Panc1 (cell line): ENCODE results near the gene KDM1A. TPM values are rescaled to one million over a fixed set of nuclear protein-coding genes. Genes with fewer than 3 reads are reported as not detected.

Experiments used
- ATAC-seq: fragments of 200-7000 bp; cut with Tn5 transposase; 2 replicates; pipeline ENCODE4 v1.9.1; 2020; ENCODE audit warnings: mild to moderate bottlenecking, moderate library complexity
- BruUV-seq: library from RNA; stranded (reverse); fragments of 400-500 nt; replicated peaks from 2 replicates; lab custom pipeline; 2021; lab: Mats Ljungman, UMichigan
- CTCF ChIA-PET: fragments of 300-600 bp; sonication (Branson Sonifier 250); formaldehyde crosslinking; loops from one replicate; lab custom pipeline; 2022; ENCODE audit warnings: antibody characterized with exemption; lab: Charles Lee
- POLR2A ChIA-PET: fragments of 300-600 bp; sonication (Branson Sonifier 250); formaldehyde crosslinking; loops from one replicate; lab custom pipeline; 2022; ENCODE audit warnings: antibody characterized with exemption; lab: Charles Lee
- DNase-seq: peaks from one replicate; pipeline ENCODE4 v3.0.0-alpha.2; 2010; ENCODE audit warnings: low read depth, low spot score
- H3K27ac ChIP-seq: 2 replicates; pipeline ENCODE4 v1.5.1; 2011; ENCODE audit warnings: mild to moderate bottlenecking, low read length, inconsistent platforms
- H3K27me3 ChIP-seq: fragments of 200-500 bp; sonication (Bioruptor generic); 2 replicates; pipeline ENCODE4 v1.6.0; 2014; ENCODE audit warnings: low read length, inconsistent platforms; ENCODE audit not compliant: control insufficient read depth, insufficient read depth
- H3K36me3 ChIP-seq: fragments of 200-500 bp; sonication (Bioruptor generic); 2 replicates; pipeline ENCODE4 v1.5.1; 2014; ENCODE audit warnings: inconsistent platforms, mild to moderate bottlenecking, low read length, moderate library complexity; ENCODE audit not compliant: control insufficient read depth, insufficient read depth
- H3K4me1 ChIP-seq: 2 replicates; pipeline ENCODE4 v1.5.1; 2011; ENCODE audit warnings: inconsistent platforms, mild to moderate bottlenecking, low read length, moderate library complexity; ENCODE audit not compliant: control insufficient read depth, insufficient read depth
- H3K4me3 ChIP-seq, 2 experiments: 2 replicates each; pipeline ENCODE4 v1.5.1; 2011 to 2012; ENCODE audit warnings: low read depth in 2 of 2, low read length in 2 of 2, mild to moderate bottlenecking in 2 of 2, inconsistent platforms in 1 of 2, moderate library complexity in 1 of 2
- H3K9me3 ChIP-seq: fragments of 200-500 bp; sonication (Bioruptor generic); 2 replicates; pipeline ENCODE4 v1.5.1; 2014; ENCODE audit warnings: low read depth, mild to moderate bottlenecking, inconsistent platforms, low read length, moderate library complexity; ENCODE audit not compliant: control insufficient read depth, insufficient read depth
- POLR2AphosphoS5 ChIP-seq: IDR thresholded peaks from 2 replicates; pipeline ENCODE4 v1.6.1; 2012; ENCODE audit warnings: mild to moderate bottlenecking, low read depth, low read length, moderate library complexity
- SIN3A ChIP-seq: IDR thresholded peaks from 2 replicates; pipeline ENCODE4 v1.6.1; 2012; ENCODE audit warnings: low read depth, mild to moderate bottlenecking, low read length, moderate library complexity, borderline replicate concordance; ENCODE audit not compliant: insufficient read depth
- TCF7L2 ChIP-seq: IDR thresholded peaks from 2 replicates; pipeline ENCODE4 v1.6.1; 2011; ENCODE audit warnings: mild to moderate bottlenecking, low read depth, low read length, inconsistent platforms
- in situ Hi-C: cut with HindIII; loops from 2 replicates; pipeline ENCODE4 v1.10.0; 2016; ENCODE audit warnings: low sequenced_read_pairs, low pct_unique_long_range_greater_than_20kb
- intact Hi-C: fragments of 100-400 bp; cut with micrococcal nuclease; formaldehyde crosslinking; loops from one replicate; pipeline ENCODE4 v1.10.0; 2022; ENCODE audit not compliant: unreplicated experiment
- microRNA-seq: library from miRNA; unstranded; fragments of <30 nt; microRNA quantifications from one replicate; pipeline ENCODE4 v1.1.0, GENCODE V29; 2020; ENCODE audit not compliant: unreplicated experiment
- total RNA-seq: library from RNA; stranded (reverse); gene quantifications from one replicate; pipeline ENCODE4 v1.2.1, GENCODE V29; 2021; ENCODE audit not compliant: unreplicated experiment
- TF ChIP-seq, protein P1 (sequence below), 2 experiments: IDR thresholded peaks; 2 replicates each; pipeline ENCODE4 v1.6.1; 2011 to 2012; ENCODE audit warnings: low read depth in 2 of 2, control low read depth in 1 of 2, low read length in 1 of 2, mild to moderate bottlenecking in 1 of 2, moderate library complexity in 1 of 2; ENCODE audit not compliant: insufficient read depth in 1 of 2
- TF ChIP-seq, protein P2 (sequence below): fragments of 450-650 bp; IDR thresholded peaks from 2 replicates; pipeline ENCODE4 v1.5.1; 2017; ENCODE audit warnings: mild to moderate bottlenecking

KDM1A gene
- total RNA-seq, 1 experiment from 2014 or later, result 120 TPM

DNA sequence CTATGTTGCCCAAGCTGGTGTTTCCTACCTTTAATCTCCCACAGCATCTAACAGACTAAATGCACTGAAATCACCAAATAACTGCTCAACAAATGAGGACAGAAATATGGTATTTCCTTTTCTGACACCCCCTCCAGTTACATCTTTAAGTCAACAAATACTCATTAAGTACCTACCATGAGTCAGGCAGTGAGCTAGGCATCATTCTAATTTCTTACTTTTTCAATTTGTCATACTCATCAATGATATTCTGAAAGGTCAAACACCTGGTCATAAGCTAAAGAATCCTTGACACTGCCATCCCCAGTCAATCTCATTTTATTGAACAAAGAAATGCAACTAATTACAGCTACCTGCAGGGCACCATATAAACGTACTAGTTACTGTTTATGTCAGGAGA lies 112.8 kb downstream of the KDM1A start:
- peaks cover 1% of the 10 kb centered on the region for H3K4me1 ChIP-seq
- intact Hi-C loops, result no loop called here
- no peaks in the 10 kb centered on the region for H3K36me3 ChIP-seq
- in situ Hi-C loops, result no loop called here
- no peak overlapping the region for H3K27ac ChIP-seq
- H3K4me3 ChIP-seq, result no peak overlapping the region
- BruUV-seq, result no TSS peak
- POLR2A ChIA-PET, result no interaction called here
- H3K9me3 ChIP-seq, result no peaks in the 10 kb centered on the region
- H3K27me3 ChIP-seq, result no peaks in the 10 kb centered on the region
- DNase-seq (no peak), ATAC-seq (no peak)
- CTCF ChIA-PET, result no interaction called here
- TF ChIP-seq, protein P1, sequence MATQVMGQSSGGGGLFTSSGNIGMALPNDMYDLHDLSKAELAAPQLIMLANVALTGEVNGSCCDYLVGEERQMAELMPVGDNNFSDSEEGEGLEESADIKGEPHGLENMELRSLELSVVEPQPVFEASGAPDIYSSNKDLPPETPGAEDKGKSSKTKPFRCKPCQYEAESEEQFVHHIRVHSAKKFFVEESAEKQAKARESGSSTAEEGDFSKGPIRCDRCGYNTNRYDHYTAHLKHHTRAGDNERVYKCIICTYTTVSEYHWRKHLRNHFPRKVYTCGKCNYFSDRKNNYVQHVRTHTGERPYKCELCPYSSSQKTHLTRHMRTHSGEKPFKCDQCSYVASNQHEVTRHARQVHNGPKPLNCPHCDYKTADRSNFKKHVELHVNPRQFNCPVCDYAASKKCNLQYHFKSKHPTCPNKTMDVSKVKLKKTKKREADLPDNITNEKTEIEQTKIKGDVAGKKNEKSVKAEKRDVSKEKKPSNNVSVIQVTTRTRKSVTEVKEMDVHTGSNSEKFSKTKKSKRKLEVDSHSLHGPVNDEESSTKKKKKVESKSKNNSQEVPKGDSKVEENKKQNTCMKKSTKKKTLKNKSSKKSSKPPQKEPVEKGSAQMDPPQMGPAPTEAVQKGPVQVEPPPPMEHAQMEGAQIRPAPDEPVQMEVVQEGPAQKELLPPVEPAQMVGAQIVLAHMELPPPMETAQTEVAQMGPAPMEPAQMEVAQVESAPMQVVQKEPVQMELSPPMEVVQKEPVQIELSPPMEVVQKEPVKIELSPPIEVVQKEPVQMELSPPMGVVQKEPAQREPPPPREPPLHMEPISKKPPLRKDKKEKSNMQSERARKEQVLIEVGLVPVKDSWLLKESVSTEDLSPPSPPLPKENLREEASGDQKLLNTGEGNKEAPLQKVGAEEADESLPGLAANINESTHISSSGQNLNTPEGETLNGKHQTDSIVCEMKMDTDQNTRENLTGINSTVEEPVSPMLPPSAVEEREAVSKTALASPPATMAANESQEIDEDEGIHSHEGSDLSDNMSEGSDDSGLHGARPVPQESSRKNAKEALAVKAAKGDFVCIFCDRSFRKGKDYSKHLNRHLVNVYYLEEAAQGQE (IDR thresholded peaks at IDR 0.05; ENCODE audit: insufficient read depth in 1 of 2, low read depth in 2 of 2, low read length in 1 of 2), result no peak
- TF ChIP-seq, protein P2, sequence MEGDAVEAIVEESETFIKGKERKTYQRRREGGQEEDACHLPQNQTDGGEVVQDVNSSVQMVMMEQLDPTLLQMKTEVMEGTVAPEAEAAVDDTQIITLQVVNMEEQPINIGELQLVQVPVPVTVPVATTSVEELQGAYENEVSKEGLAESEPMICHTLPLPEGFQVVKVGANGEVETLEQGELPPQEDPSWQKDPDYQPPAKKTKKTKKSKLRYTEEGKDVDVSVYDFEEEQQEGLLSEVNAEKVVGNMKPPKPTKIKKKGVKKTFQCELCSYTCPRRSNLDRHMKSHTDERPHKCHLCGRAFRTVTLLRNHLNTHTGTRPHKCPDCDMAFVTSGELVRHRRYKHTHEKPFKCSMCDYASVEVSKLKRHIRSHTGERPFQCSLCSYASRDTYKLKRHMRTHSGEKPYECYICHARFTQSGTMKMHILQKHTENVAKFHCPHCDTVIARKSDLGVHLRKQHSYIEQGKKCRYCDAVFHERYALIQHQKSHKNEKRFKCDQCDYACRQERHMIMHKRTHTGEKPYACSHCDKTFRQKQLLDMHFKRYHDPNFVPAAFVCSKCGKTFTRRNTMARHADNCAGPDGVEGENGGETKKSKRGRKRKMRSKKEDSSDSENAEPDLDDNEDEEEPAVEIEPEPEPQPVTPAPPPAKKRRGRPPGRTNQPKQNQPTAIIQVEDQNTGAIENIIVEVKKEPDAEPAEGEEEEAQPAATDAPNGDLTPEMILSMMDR, result no peak
- no peak for TF ChIP-seq POLR2AphosphoS5
- no peak for TF ChIP-seq SIN3A
- no peak for TF ChIP-seq TCF7L2

Small RNA genes lying within 50 kb of the gene (microRNA-seq; reads per million reads assigned to microRNA genes)
- gene MIR3115 (3.8 reads per million, percentile 8 among the genes with 10 or more reads in this experiment), gene MIR4419A (not detected)

Other genes starting within 250 kb of the KDM1A start
- gene LACTBL1, start 46.6 kb upstream of the KDM1A start, total RNA-seq, result not detected
- not detected for gene TEX46, start 3.6 kb upstream of the KDM1A start, total RNA-seq
- gene LUZP1, start 149.4 kb downstream of the KDM1A start, total RNA-seq, result 40.2 TPM
- 3.5 TPM for gene HTR1D, start 198.0 kb downstream of the KDM1A start, total RNA-seq